Measurements from ENCODE around the gene MYO1A. TPM values are rescaled to one million over a fixed set of nuclear protein-coding genes. Genes with fewer than 3 reads are reported as not detected.

MYO1A gene
- total RNA-seq, 1 experiment from 2014 or later: 0.26 TPM

DNA sequence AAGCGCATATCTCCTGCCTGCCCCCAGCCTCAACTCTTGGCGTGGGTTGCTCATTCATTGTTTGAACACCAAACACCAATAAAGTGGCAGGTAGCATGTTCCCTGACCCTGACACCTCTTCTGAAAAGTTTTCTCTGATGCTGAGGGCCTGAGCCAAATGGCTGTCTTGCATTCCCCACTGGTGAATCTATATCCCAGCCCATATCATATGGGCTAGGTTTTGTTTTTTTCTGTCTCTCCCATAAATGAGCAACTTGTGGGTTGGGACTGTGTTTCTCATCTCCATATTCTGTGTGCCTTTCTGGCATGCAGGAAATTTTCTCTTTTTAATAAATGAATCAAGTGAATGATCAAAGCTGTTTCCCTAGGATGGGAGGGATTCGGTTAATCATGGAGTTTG lies 5.0 kb downstream of the MYO1A start:
- H2AFZ ChIP-seq (ENCODE audit: low read length): no peak overlapping the region
- no peak overlapping the region for H3K4ac ChIP-seq (ENCODE audit: low read depth, low read length)
- no peak for DNase-seq
- no peaks in the 10 kb centered on the region for H3K23me2 ChIP-seq (ENCODE audit: insufficient read length, low read depth, low read length, poor library complexity, severe bottlenecking)
- no peaks in the 10 kb centered on the region for H3K9me3 ChIP-seq (ENCODE audit: control insufficient read depth, low read depth, low read length)
- H2BK20ac ChIP-seq (ENCODE audit: low read depth, low read length, poor library complexity, severe bottlenecking): no peak overlapping the region
- no peaks in the 10 kb centered on the region for H3K79me1 ChIP-seq (ENCODE audit: insufficient read depth, low read depth, low read length, poor library complexity, severe bottlenecking)
- Mint-ChIP-seq H3K27me3 (ENCODE audit: low read depth) (peaks cover 10% of the 10 kb centered on the region), H3K36me3 (ENCODE audit: insufficient read depth in 1 of 3, low read depth in 3 of 3) (no peaks in the 10 kb centered on the region; a peak in 1 of 7 replicates), H3K9me3 (no peaks in the 10 kb centered on the region), H3K27ac (no peak overlapping the region; a peak in 1 of 7 replicates), H3K4me1 (peaks cover under 1 to 10% of the 10 kb centered on the region in 2 experiments), H3K4me3 (no peak overlapping the region)
- no peak overlapping the region for H2BK15ac ChIP-seq (ENCODE audit: low read depth, low read length)
- no peak overlapping the region for H4K8ac ChIP-seq (replicated peaks; ENCODE audit: insufficient read length, low read depth, low read length)
- H2AK5ac ChIP-seq (ENCODE audit: insufficient read length, low read length): no peak overlapping the region
- H3K56ac ChIP-seq (ENCODE audit: insufficient read length, low read depth, low read length): no peak overlapping the region
- H3K79me2 ChIP-seq (ENCODE audit: insufficient read depth, low read length): no peaks in the 10 kb centered on the region
- no peak overlapping the region for H3K4me2 ChIP-seq (ENCODE audit: insufficient read depth, insufficient read length, low read length)
- no peak overlapping the region for H2BK12ac ChIP-seq (ENCODE audit: insufficient read length, low read depth, low read length)
- no peaks in the 10 kb centered on the region for H3K4me1 ChIP-seq (ENCODE audit: insufficient read depth, low read length)
- no peak overlapping the region for H4K91ac ChIP-seq (ENCODE audit: insufficient read length, low read depth, low read length)
- H3K9ac ChIP-seq (ENCODE audit: extremely low read depth, insufficient read length, low read length): no peak overlapping the region
- no peak overlapping the region for H2BK120ac ChIP-seq (ENCODE audit: low read depth, low read length, poor library complexity, severe bottlenecking)
- H3K27me3 ChIP-seq (ENCODE audit: insufficient read depth, low read length): no peaks in the 10 kb centered on the region
- H3K23ac ChIP-seq (ENCODE audit: insufficient read length, low read depth, low read length): no peak overlapping the region
- no peak overlapping the region for H3K18ac ChIP-seq (ENCODE audit: insufficient read length, low read depth, low read length)
- no peak overlapping the region for H3K14ac ChIP-seq (ENCODE audit: insufficient read depth, low read length)
- H4K5ac ChIP-seq (ENCODE audit: insufficient read length, low read depth, low read length): no peak overlapping the region
- H3T11ph ChIP-seq (ENCODE audit: low read length): no peak overlapping the region
- H4K20me1 ChIP-seq (ENCODE audit: control insufficient read depth, insufficient read depth, insufficient read length): no peaks in the 10 kb centered on the region
- TF ChIP-seq, protein P1, sequence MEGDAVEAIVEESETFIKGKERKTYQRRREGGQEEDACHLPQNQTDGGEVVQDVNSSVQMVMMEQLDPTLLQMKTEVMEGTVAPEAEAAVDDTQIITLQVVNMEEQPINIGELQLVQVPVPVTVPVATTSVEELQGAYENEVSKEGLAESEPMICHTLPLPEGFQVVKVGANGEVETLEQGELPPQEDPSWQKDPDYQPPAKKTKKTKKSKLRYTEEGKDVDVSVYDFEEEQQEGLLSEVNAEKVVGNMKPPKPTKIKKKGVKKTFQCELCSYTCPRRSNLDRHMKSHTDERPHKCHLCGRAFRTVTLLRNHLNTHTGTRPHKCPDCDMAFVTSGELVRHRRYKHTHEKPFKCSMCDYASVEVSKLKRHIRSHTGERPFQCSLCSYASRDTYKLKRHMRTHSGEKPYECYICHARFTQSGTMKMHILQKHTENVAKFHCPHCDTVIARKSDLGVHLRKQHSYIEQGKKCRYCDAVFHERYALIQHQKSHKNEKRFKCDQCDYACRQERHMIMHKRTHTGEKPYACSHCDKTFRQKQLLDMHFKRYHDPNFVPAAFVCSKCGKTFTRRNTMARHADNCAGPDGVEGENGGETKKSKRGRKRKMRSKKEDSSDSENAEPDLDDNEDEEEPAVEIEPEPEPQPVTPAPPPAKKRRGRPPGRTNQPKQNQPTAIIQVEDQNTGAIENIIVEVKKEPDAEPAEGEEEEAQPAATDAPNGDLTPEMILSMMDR (conservative IDR thresholded peaks at IDR 0.05): no peak
- WGBS (ENCODE audit: extremely low coverage, insufficient read length, low lambda C conversion rate): no CpG with 5 or more reads among the region's 3 CpGs
- H3K27ac ChIP-seq (ENCODE audit: insufficient read length, low read depth, low read length): no peak overlapping the region
- no peak overlapping the region for H2BK5ac ChIP-seq (ENCODE audit: insufficient read length, low read length)

Data from H9 (cell line).